Embryonic facial prominence (tissue), 1 donor: ENCODE measurements around the gene CCS.
"Not testable (repeated sequence)": the region's sequence is repeated elsewhere in the genome, so short reads cannot be mapped to it uniquely, and the experiment has no call there.

Experiments
- DNase-seq: peaks from one replicate; pipeline ENCODE4 v3.0.0-alpha.2; 2016; ENCODE audit errors: extremely low spot score

CCS gene

GRCh38 chr11:66592457-66593302 lies at the start of gene CCS, which contains the start of gene CCDC87:
TSS of gene CCS (plus strand) at chr11:66593185. CDS start at chr11:66593262, 77 bp downstream.
TSS of gene CCDC87 (minus strand) at chr11:66593063. CDS start at chr11:66593015, 48 bp downstream.
- DNase-seq = peak; percentile 90

- no peak for DNase-seq
Observed at GRCh38 chr11:66543263-66544107, 49.5 kb upstream of the CCS start.

GRCh38 chr11:66544952-66545351 lies 48.0 kb upstream of the CCS start:
- not testable (repeated sequence) for DNase-seq

GRCh38 chr11:66545701-66546367 lies 47.2 kb upstream of the CCS start, which contains the start of gene ZDHHC24:
TSS of gene ZDHHC24 (minus strand) at chr11:66546048. CDS start at chr11:66546003, 45 bp downstream.
- DNase-seq = peak; percentile 75

- DNase-seq = no peak
Observed at GRCh38 chr11:66546368-66546965, 46.5 kb upstream of the CCS start, which contains the start of gene ACTN3. TSS of gene ACTN3 (plus strand) at chr11:66546903. CDS start at chr11:66546938, 35 bp downstream.

GRCh38 chr11:66546966-66547661 lies 45.9 kb upstream of the CCS start:
- DNase-seq = no peak

- no peak for DNase-seq
Observed at GRCh38 chr11:66547662-66548009, 45.3 kb upstream of the CCS start.

GRCh38 chr11:66548041-66548440 lies 44.9 kb upstream of the CCS start:
- no peak for DNase-seq

- DNase-seq = no peak
Observed at GRCh38 chr11:66548774-66549630, 44.0 kb upstream of the CCS start.

GRCh38 chr11:66549696-66550095 lies 43.3 kb upstream of the CCS start:
- DNase-seq = no peak

GRCh38 chr11:66550887-66551286 lies 42.1 kb upstream of the CCS start:
- no peak for DNase-seq

- DNase-seq = no peak
Observed at GRCh38 chr11:66554602-66555001, 38.4 kb upstream of the CCS start.

GRCh38 chr11:66555416-66555815 lies 37.6 kb upstream of the CCS start:
- no peak for DNase-seq

- DNase-seq = no peak
Observed at GRCh38 chr11:66556086-66556485, 36.9 kb upstream of the CCS start.

- no peak for DNase-seq
Observed at GRCh38 chr11:66557733-66558326, 35.2 kb upstream of the CCS start.

GRCh38 chr11:66559142-66559865 lies 33.7 kb upstream of the CCS start:
- no peak for DNase-seq

- DNase-seq = no peak
Observed at GRCh38 chr11:66559866-66560676, 32.9 kb upstream of the CCS start.
